HCT116 (cell line): ENCODE measurements around the gene LYVE1. TPM values are rescaled to one million over a fixed set of nuclear protein-coding genes. Genes with fewer than 3 reads are reported as not detected.

Experiments used
- ATAC-seq: fragments of 200-7000 bp; cut with Tn5 transposase; 2 replicates; pipeline ENCODE4 v1.9.1; 2020; ENCODE audit warnings: mild to moderate bottlenecking, moderate library complexity
- Bru-seq: library from RNA; stranded (reverse); fragments of 400-500 nt; gene quantifications from one replicate; lab custom pipeline; 2021; lab: Mats Ljungman, UMichigan
- BruChase-seq, 2 experiments: library from RNA; stranded (reverse); fragments of 400-500 nt; gene quantifications; one replicate each; lab custom pipeline; 2021; lab: Mats Ljungman, UMichigan
- BruUV-seq: library from RNA; stranded (reverse); fragments of 400-500 nt; replicated peaks from 2 replicates; lab custom pipeline; 2021; lab: Mats Ljungman, UMichigan
- CTCF ChIA-PET: fragments of 300-600 bp; sonication (Branson Sonifier 250); formaldehyde crosslinking; loops from one replicate; lab custom pipeline; 2021; ENCODE audit warnings: antibody characterized with exemption; lab: Charles Lee
- POLR2A ChIA-PET: fragments of 300-600, 350-600 bp; sonication (Branson Sonifier 250); formaldehyde crosslinking; loops from one replicate; lab custom pipeline; 2021; ENCODE audit warnings: antibody characterized with exemption; lab: Charles Lee
- RAD21 ChIA-PET, 2 experiments: fragments of 300-600 bp; sonication (Branson Sonifier 250); formaldehyde crosslinking; loops; one replicate each; lab custom pipeline; 2023; ENCODE audit warnings: low total read pairs in 2 of 2; ENCODE audit not compliant: uncharacterized antibody in 2 of 2, unreplicated experiment in 2 of 2, low non-redundant PET in 1 of 2; lab: Charles Lee
- DNase-seq: peaks from one replicate; pipeline ENCODE4 v3.0.0-alpha.2; 2010; ENCODE audit warnings: low read depth, low spot score
- H2AFZ ChIP-seq: fragments of 200-600 bp; shearing (Covaris generic), sonication (generic); 2 replicates; pipeline ENCODE4 v1.6.1; 2017; ENCODE audit warnings: low read depth, mixed run types, mixed read lengths, antibody characterized with exemption, low read length; ENCODE audit not compliant: poor library complexity, severe bottlenecking
- H3K27ac ChIP-seq: 2 replicates; pipeline ENCODE4 v1.5.1; 2012; ENCODE audit warnings: low read depth, low read length
- H3K27me3 ChIP-seq: fragments of 200-600 bp; sonication (generic); 2 replicates; pipeline ENCODE4 v1.6.1; 2016; ENCODE audit warnings: mixed run types, low read length, mixed read lengths; ENCODE audit not compliant: insufficient read depth
- H3K36me3 ChIP-seq, 2 experiments: fragments of 200-500 bp in 1 of 2; fragments of 200-600 bp in 1 of 2; sonication (Bioruptor generic) in 1 of 2; sonication (generic) in 1 of 2; 2 replicates each; pipeline versions ENCODE4 v1.5.1 to v1.6.1; 2014 to 2016; ENCODE audit warnings: low read length in 2 of 2, inconsistent platforms in 1 of 2, mixed read lengths in 1 of 2, mixed run types in 1 of 2; ENCODE audit not compliant: insufficient read depth in 2 of 2, control insufficient read depth in 1 of 2
- H3K4me1 ChIP-seq, 2 experiments: fragments of 200-600 bp in 1 of 2; sonication (generic) in 1 of 2; 2 replicates each; pipeline versions ENCODE4 v1.5.1 to v1.6.1; 2012 to 2017; ENCODE audit warnings: low read length in 2 of 2, inconsistent platforms in 1 of 2, mild to moderate bottlenecking in 1 of 2, mixed read lengths in 1 of 2, mixed run types in 1 of 2, moderate library complexity in 1 of 2; ENCODE audit not compliant: insufficient read depth in 2 of 2, control insufficient read depth in 1 of 2
- H3K4me2 ChIP-seq: fragments of 200-600 bp; sonication (generic); 2 replicates; pipeline ENCODE4 v1.6.1; 2017; ENCODE audit warnings: mixed run types, low read length, mixed read lengths
- H3K4me3 ChIP-seq, 2 experiments: fragments of 200-600 bp in 1 of 2; sonication (generic) in 1 of 2; replicated peaks in 1 of 2; 2 replicates each; pipeline ENCODE4 v1.5.1; 2011 to 2016; ENCODE audit warnings: low read length in 2 of 2, control low read depth in 1 of 2, low read depth in 1 of 2, mild to moderate bottlenecking in 1 of 2, mixed read lengths in 1 of 2, mixed run types in 1 of 2
- H3K79me2 ChIP-seq: fragments of 200-600 bp; sonication (generic); 2 replicates; pipeline ENCODE4 v1.6.1; 2017; ENCODE audit warnings: mild to moderate bottlenecking, mixed run types, low read length, moderate library complexity, mixed read lengths; ENCODE audit not compliant: insufficient read depth
- H3K9ac ChIP-seq: fragments of 200-600 bp; sonication (generic); 2 replicates; pipeline ENCODE4 v1.6.1; 2016; ENCODE audit warnings: low read length, mixed read lengths
- H3K9me2 ChIP-seq: fragments of 200-600 bp; sonication (generic), shearing (Covaris generic); 2 replicates; pipeline ENCODE4 v1.6.1; 2017; ENCODE audit warnings: mixed run types, mild to moderate bottlenecking, moderate library complexity; ENCODE audit not compliant: insufficient read depth
- H3K9me3 ChIP-seq, 2 experiments: fragments of 200-500 bp in 1 of 2; fragments of 200-600 bp in 1 of 2; sonication (Bioruptor generic) in 1 of 2; sonication (generic) in 1 of 2; 2 replicates each; pipeline ENCODE4 v1.6.1; 2014 to 2017; ENCODE audit warnings: low read length in 2 of 2, mixed read lengths in 2 of 2, inconsistent platforms in 1 of 2, low read depth in 1 of 2, mild to moderate bottlenecking in 1 of 2, mixed run types in 1 of 2, moderate library complexity in 1 of 2; ENCODE audit not compliant: control insufficient read depth in 1 of 2, insufficient read depth in 1 of 2
- H4K20me1 ChIP-seq: fragments of 200-600 bp; sonication (generic), shearing (Covaris generic); 2 replicates; pipeline ENCODE4 v1.6.1; 2017; ENCODE audit warnings: mixed run types, mild to moderate bottlenecking, moderate library complexity; ENCODE audit not compliant: insufficient read depth
- ATF3 ChIP-seq: IDR thresholded peaks from 2 replicates; pipeline ENCODE4 v1.6.1; 2012
- CBX3 ChIP-seq: IDR thresholded peaks from 2 replicates; pipeline ENCODE4 v1.6.1; 2012; ENCODE audit warnings: low read depth
- CEBPB ChIP-seq: IDR thresholded peaks from 2 replicates; pipeline ENCODE4 v1.6.1; 2012; ENCODE audit warnings: low read depth
- CTCF ChIP-seq, 3 experiments: fragments of 200-600 bp in 1 of 3; sonication (generic) in 1 of 3; IDR thresholded peaks in 2 of 3; conservative IDR thresholded peaks in 1 of 3; 2 replicates each; pipeline ENCODE4 v1.5.1; 2012 to 2017; ENCODE audit warnings: low read depth in 2 of 3, low read length in 2 of 3, antibody characterized with exemption in 1 of 3, borderline replicate concordance in 1 of 3, control low read depth in 1 of 3, mild to moderate bottlenecking in 1 of 3, mixed read lengths in 1 of 3, mixed run types in 1 of 3, moderate library complexity in 1 of 3; ENCODE audit not compliant: insufficient read depth in 1 of 3
- EGR1 ChIP-seq: IDR thresholded peaks from 2 replicates; pipeline ENCODE4 v1.6.1; 2012; ENCODE audit warnings: low read depth
- ELF1 ChIP-seq: IDR thresholded peaks from 2 replicates; pipeline ENCODE4 v1.6.1; 2012; ENCODE audit warnings: low read depth, borderline replicate concordance
- EZH2 ChIP-seq: fragments of 200-600 bp; sonication (generic); IDR thresholded peaks from 2 replicates; pipeline ENCODE4 v1.6.1; 2017; ENCODE audit warnings: antibody characterized with exemption, mixed run types
- EZH2phosphoT487 ChIP-seq: fragments of 200-600 bp; IDR thresholded peaks from 2 replicates; pipeline ENCODE4 v1.6.1; 2018; ENCODE audit warnings: antibody characterized with exemption, borderline replicate concordance
- FOSL1 ChIP-seq: IDR thresholded peaks from 2 replicates; pipeline ENCODE4 v1.6.1; 2012; ENCODE audit warnings: low read depth
- JUND ChIP-seq: IDR thresholded peaks from 2 replicates; pipeline ENCODE4 v1.6.1; 2012
- POLR2A ChIP-seq: IDR thresholded peaks from 2 replicates; pipeline ENCODE4 v1.7.0; 2011; ENCODE audit warnings: borderline replicate concordance; ENCODE audit not compliant: insufficient read depth, insufficient read length; ENCODE audit errors: extremely low read depth
- POLR2AphosphoS5 ChIP-seq: IDR thresholded peaks from 2 replicates; pipeline ENCODE4 v1.6.1; 2011; ENCODE audit warnings: mild to moderate bottlenecking, low read depth, low read length, moderate library complexity
- RAD21 ChIP-seq: IDR thresholded peaks from 2 replicates; pipeline ENCODE4 v1.6.1; 2012; ENCODE audit warnings: low read depth, mild to moderate bottlenecking
- REST ChIP-seq: IDR thresholded peaks from 2 replicates; pipeline ENCODE4 v1.6.1; 2012; ENCODE audit warnings: low read depth
- SIN3A ChIP-seq: IDR thresholded peaks from 2 replicates; pipeline ENCODE4 v1.6.1; 2012; ENCODE audit warnings: low read depth
- SP1 ChIP-seq: IDR thresholded peaks from 2 replicates; pipeline ENCODE4 v1.6.1; 2012; ENCODE audit warnings: low read depth
- TCF7L2 ChIP-seq: IDR thresholded peaks from 2 replicates; pipeline ENCODE4 v1.7.0; 2011; ENCODE audit warnings: borderline replicate concordance, inconsistent platforms; ENCODE audit not compliant: insufficient read depth, insufficient read length; ENCODE audit errors: extremely low read depth
- YY1 ChIP-seq: IDR thresholded peaks from 2 replicates; pipeline ENCODE4 v1.6.1; 2011; ENCODE audit warnings: low read length, low read depth, moderate library complexity, mild to moderate bottlenecking; ENCODE audit not compliant: insufficient replicate concordance; ENCODE audit errors: extremely low read depth
- ZBTB33 ChIP-seq: IDR thresholded peaks from 2 replicates; pipeline ENCODE4 v1.6.1; 2011; ENCODE audit warnings: mild to moderate bottlenecking, low read length, moderate library complexity; ENCODE audit not compliant: insufficient replicate concordance; ENCODE audit errors: extremely low read depth
- ZNF274 ChIP-seq: fragments of 200-500 bp; sonication (Bioruptor generic); IDR thresholded peaks from 2 replicates; pipeline ENCODE4 v1.6.1; 2014; ENCODE audit warnings: mild to moderate bottlenecking, low read depth, low read length, inconsistent platforms
- intact Hi-C: fragments of 100-400 bp; cut with micrococcal nuclease; formaldehyde crosslinking; loops from 2 replicates; pipeline ENCODE4 v1.10.0; 2022
- long read RNA-seq: library from polyadenylated mRNA; unstranded; transcript quantifications from one replicate; pipeline ENCODE4 v2.0.0, GENCODE V29; 2021; ENCODE audit not compliant: unreplicated experiment
- polyA plus RNA-seq: library from polyadenylated mRNA; unstranded; fragments of >200 nt; gene quantifications from 2 replicates; pipeline ENCODE4 v1.2.1, GENCODE V29; 2012; ENCODE audit warnings: missing spikeins
- total RNA-seq: library from RNA; stranded (reverse); gene quantifications from one replicate; pipeline ENCODE4 v1.2.1, GENCODE V29; 2021; ENCODE audit not compliant: unreplicated experiment

The LYVE1 gene
- total RNA-seq (0.34 TPM), Bru-seq, nascent RNA (percentile 14 among the genes with signal in this experiment), BruChase-seq, experiment 1, labeled RNA remaining after a 6-hour chase (percentile 10 among the genes with signal in this experiment), BruChase-seq, experiment 2, labeled RNA remaining after a 2-hour chase (percentile 18 among the genes with signal in this experiment)
- polyA plus RNA-seq = not detected in 2 replicates
- long read RNA-seq, partial matches to known transcripts = 0 of 4 reads
- long read RNA-seq, other reads (novel, unspliced or antisense) = 4 of 4 reads

GRCh38 chr11:10568486-10568941, at the start of gene LYVE1:
LYVE1 (minus strand) TSS chr11:10568665; CDS start chr11:10568532, 133 bp downstream.
- POLR2A ChIA-PET = no interaction called here
- Histone ChIP-seq H4K20me1 (no peaks in the 10 kb centered on the region), H2AFZ (no peak within 1 kb of the TSS)
- DNase-seq = no peak
- TF ChIP-seq EZH2 (no peak), POLR2A (no peak), POLR2AphosphoS5 (no peak), CBX3 (no peak), FOSL1 (no peak), ZNF274 (no peak), CEBPB (no peak), CTCF (IDR thresholded peaks at IDR 0.05 in 2 of 3, conservative IDR thresholded peaks at IDR 0.05 in 1 of 3; ENCODE audit: borderline replicate concordance in 1 of 3, insufficient read depth in 1 of 3, low read depth in 2 of 3, low read length in 2 of 3) (no peak), EGR1 (no peak), YY1 (no peak), REST (no peak), ATF3 (no peak), TCF7L2 (no peak), SP1 (no peak), JUND (no peak), ELF1 (no peak), RAD21 (no peak), SIN3A (no peak), ZBTB33 (no peak), EZH2phosphoT487 (no peak)
- TF ChIP-seq, all 23 proteins: peak for 0
- Histone ChIP-seq H3K36me3 (no peaks in the 10 kb centered on the region), H3K9me3 (no peaks in the 10 kb centered on the region), H3K27ac (no peak within 1 kb of the TSS), H3K4me2 (no peak within 1 kb of the TSS), H3K79me2 (no peaks in the 10 kb centered on the region), H3K4me3 (no peak within 1 kb of the TSS), H3K27me3 (no peaks in the 10 kb centered on the region), H3K4me1 (peaks cover 4 to 39% of the 10 kb centered on the region in 2 experiments), H3K9me2 (no peaks in the 10 kb centered on the region), H3K9ac (no peak within 1 kb of the TSS)
- ATAC-seq = no peak
- ChIA-PET RAD21 (no interaction called here), CTCF (no interaction called here)
- no TSS peak for BruUV-seq
- intact Hi-C loops = no loop called here
